Naive thymus-derived CD8-positive, alpha-beta T cell (primary cell): ENCODE results near the gene CHD3. TPM values are rescaled to one million over a fixed set of nuclear protein-coding genes. Genes with fewer than 3 reads are reported as not detected.
A peak's percentile ranks its signal among the peaks of the same experiment; 100 is the strongest.
"Not testable (repeated sequence)": the region's sequence is repeated elsewhere in the genome, so short reads cannot be mapped to it uniquely, and the experiment has no call there.

Source experiments
- ATAC-seq, 2 donors: fragments of 150-1000 bp; cut with Tn5 transposase in 1 of 2; sonication (Bioruptor Pico), chemical (Tn5 transposase) in 1 of 2; 1 replicate in 1 of 2; 2 replicates in 1 of 2; pipeline ENCODE4 v1.10.0; 2021; ENCODE audit warnings: mild to moderate bottlenecking in 2 of 2, moderate library complexity in 2 of 2
- POLR2A ChIA-PET: fragments of 350-600 bp; sonication (Branson Sonifier 250); formaldehyde crosslinking; loops from one replicate; lab custom pipeline; 2021; ENCODE audit warnings: antibody characterized with exemption; lab: Charles Lee
- DNase-seq, 10 donors: peaks; one replicate each; pipeline versions ENCODE4 v3.0.0 to v3.0.0-alpha.2; 2020 to 2022
- H3K27ac Mint-ChIP-seq, 10 donors: one replicate each; pipeline ENCODE4 v1.8.0; 2020 to 2022; ENCODE audit warnings: mild to moderate bottlenecking in 10 of 10, mixed read lengths in 10 of 10, moderate library complexity in 4 of 10, inconsistent platforms in 1 of 10
- H3K27me3 Mint-ChIP-seq, 5 donors: one replicate each; pipeline ENCODE4 v1.8.0; 2021 to 2022; ENCODE audit warnings: mixed read lengths in 5 of 5
- H3K36me3 Mint-ChIP-seq, 3 donors: one replicate each; pipeline ENCODE4 v1.8.0; 2020 to 2022; ENCODE audit warnings: mixed read lengths in 3 of 3, mild to moderate bottlenecking in 2 of 3, inconsistent platforms in 1 of 3
- H3K4me1 Mint-ChIP-seq, 4 donors: one replicate each; pipeline ENCODE4 v1.8.0; 2021 to 2022; ENCODE audit warnings: mixed read lengths in 4 of 4
- H3K4me3 Mint-ChIP-seq, 10 donors: one replicate each; pipeline ENCODE4 v1.8.0; 2020 to 2022; ENCODE audit warnings: mild to moderate bottlenecking in 10 of 10, mixed read lengths in 10 of 10, moderate library complexity in 6 of 10, inconsistent platforms in 1 of 10
- H3K9me3 Mint-ChIP-seq, 9 donors: one replicate each; pipeline ENCODE4 v1.8.0; 2020 to 2022; ENCODE audit warnings: mixed read lengths in 9 of 9, mild to moderate bottlenecking in 3 of 9, inconsistent platforms in 1 of 9, moderate library complexity in 1 of 9
- polyA plus RNA-seq, 3 donors: library from polyadenylated mRNA; unstranded; fragments of 300-500 nt; fragmentation: Illumina TruSeq; gene quantifications; one replicate each; pipeline ENCODE4 v1.2.3, GENCODE V29; 2021
- total RNA-seq, 8 experiments: library from RNA in 2 of 8; stranded (reverse) in 2 of 8; gene quantifications; one replicate each; pipeline ENCODE4 v1.2.3 and lab custom pipeline; 2021 to 2026

Gene CHD3
- total and polyA plus RNA-seq, 5 experiments from 2014 or later = 4.3 to 281 (median 29.2) TPM

GRCh38 chr17:7946441-7946840, 57.9 kb downstream of the CHD3 start:
- DNase-seq (no peak), ATAC-seq (no peak)
- peaks cover 0 to 77% (median 37%) of the 10 kb centered on the region in 3 donors for H3K36me3 Mint-ChIP-seq
- H3K4me1 Mint-ChIP-seq = peaks cover 0 to 6% (median 3%) of the 10 kb centered on the region in 4 donors
- POLR2A ChIA-PET = no interaction called here
- no peak overlapping the region for H3K4me3 Mint-ChIP-seq
- H3K27me3 Mint-ChIP-seq = no peaks in the 10 kb centered on the region
- H3K27ac Mint-ChIP-seq = peak overlapping the region in 1 of 10 donors; percentile 55
- H3K9me3 Mint-ChIP-seq = no peaks in the 10 kb centered on the region

- DNase-seq (no peak), ATAC-seq (no peak)
- POLR2A ChIA-PET = no interaction called here
- Mint-ChIP-seq H3K4me3 (no peak overlapping the region), H3K36me3 (peaks cover 0 to 69% (median 37%) of the 10 kb centered on the region in 3 donors), H3K27ac (peak overlapping the region in 2 of 10 donors; percentile 22 to 29), H3K9me3 (no peaks in the 10 kb centered on the region), H3K27me3 (no peaks in the 10 kb centered on the region), H3K4me1 (peaks cover 0 to 8% (median 4%) of the 10 kb centered on the region in 4 donors)
Observed at GRCh38 chr17:7947651-7948050, 59.1 kb downstream of the CHD3 start.

GRCh38 chr17:7950578-7950977, 62.0 kb downstream of the CHD3 start:
- H3K4me1 Mint-ChIP-seq = peaks cover 0 to 8% (median 2%) of the 10 kb centered on the region in 4 donors
- H3K9me3 Mint-ChIP-seq = no peaks in the 10 kb centered on the region
- ATAC-seq = no peak
- no peak overlapping the region for H3K27ac Mint-ChIP-seq
- DNase-seq = no peak
- H3K27me3 Mint-ChIP-seq = no peaks in the 10 kb centered on the region
- no peak overlapping the region for H3K4me3 Mint-ChIP-seq
- POLR2A ChIA-PET = interaction anchor here (0.6 to 0.7 kb wide), 2 partner anchors 33 to 149 kb away, joined by 4 to 6 read pairs; no protein-coding TSS in a partner anchor
- H3K36me3 Mint-ChIP-seq = peaks cover 0 to 43% (median 22%) of the 10 kb centered on the region in 3 donors

GRCh38 chr17:7951143-7951792, 62.7 kb downstream of the CHD3 start:
- no peaks in the 10 kb centered on the region for H3K9me3 Mint-ChIP-seq
- POLR2A ChIA-PET = interaction anchor here (0.7 kb wide), 1 partner anchor 149 kb away, joined by 6 read pairs; no protein-coding TSS in a partner anchor

GRCh38 chr17:7953266-7953665, 64.7 kb downstream of the CHD3 start:
- H3K36me3 Mint-ChIP-seq = peaks cover 0 to 17% (median 10%) of the 10 kb centered on the region in 3 donors
- H3K27ac Mint-ChIP-seq, DNase-seq, H3K4me1 Mint-ChIP-seq, H3K4me3 Mint-ChIP-seq, H3K9me3 Mint-ChIP-seq, H3K27me3 Mint-ChIP-seq, POLR2A ChIA-PET, ATAC-seq: not testable (repeated sequence)

More at GRCh38 chr17:7951143-7951792, 62.7 kb downstream of the CHD3 start:
- Mint-ChIP-seq H3K4me3 (peak overlapping the region in 2 of 10 donors; percentile 1 to 2), H3K4me1 (peaks cover 0 to 8% (median 2%) of the 10 kb centered on the region in 4 donors), H3K36me3 (peaks cover 0 to 36% (median 19%) of the 10 kb centered on the region in 3 donors), H3K27ac (peak overlapping the region in 9 of 10 donors; percentile 10 to 90 (median 56)), H3K27me3 (no peaks in the 10 kb centered on the region)
- DNase-seq (no peak), ATAC-seq (peak; percentile 40 to 44)

- ATAC-seq = no peak
- no peak overlapping the region for H3K4me3 Mint-ChIP-seq
- POLR2A ChIA-PET = no interaction called here
Observed at GRCh38 chr17:7955414-7956227, 67.0 kb downstream of the CHD3 start.

GRCh38 chr17:7956228-7956965, 67.8 kb downstream of the CHD3 start:
- H3K36me3 Mint-ChIP-seq = no peaks in the 10 kb centered on the region
- H3K4me3 Mint-ChIP-seq = no peak overlapping the region
- H3K4me1 Mint-ChIP-seq = peaks cover 0 to 3% (median under 1%) of the 10 kb centered on the region in 4 donors
- DNase-seq = no peak
- H3K27me3 Mint-ChIP-seq = peaks cover 0 to 10% (median under 1%) of the 10 kb centered on the region in 5 donors
- H3K27ac Mint-ChIP-seq = peak overlapping the region in 1 of 10 donors; percentile 41
- POLR2A ChIA-PET = no interaction called here
- no peaks in the 10 kb centered on the region for H3K9me3 Mint-ChIP-seq
- no peak for ATAC-seq

More at GRCh38 chr17:7955414-7956227, 67.0 kb downstream of the CHD3 start:
- DNase-seq = no peak
- no peaks in the 10 kb centered on the region for H3K9me3 Mint-ChIP-seq
- no peaks in the 10 kb centered on the region for H3K36me3 Mint-ChIP-seq
- H3K4me1 Mint-ChIP-seq = peaks cover 0 to 6% (median 2%) of the 10 kb centered on the region in 4 donors
- H3K27me3 Mint-ChIP-seq = peaks cover 0 to 9% (median 0%) of the 10 kb centered on the region in 5 donors
- H3K27ac Mint-ChIP-seq = no peak overlapping the region

- POLR2A ChIA-PET = no interaction called here
- Mint-ChIP-seq H3K9me3 (no peaks in the 10 kb centered on the region), H3K36me3 (no peaks in the 10 kb centered on the region), H3K4me3 (no peak overlapping the region), H3K27me3 (peaks cover 0 to 10% (median 5%) of the 10 kb centered on the region in 5 donors), H3K4me1 (no peaks in the 10 kb centered on the region), H3K27ac (peak overlapping the region in 1 of 10 donors; percentile 80)
- ATAC-seq = no peak
- no peak for DNase-seq
Observed at GRCh38 chr17:7959503-7960253, 71.1 kb downstream of the CHD3 start.

- H3K9me3 Mint-ChIP-seq = no peaks in the 10 kb centered on the region
- H3K36me3 Mint-ChIP-seq = no peaks in the 10 kb centered on the region
- H3K4me1 Mint-ChIP-seq = no peaks in the 10 kb centered on the region
- H3K4me3 Mint-ChIP-seq = no peak overlapping the region
- ATAC-seq (no peak), DNase-seq (no peak)
- POLR2A ChIA-PET = no interaction called here
- no peak overlapping the region for H3K27ac Mint-ChIP-seq
- peaks cover 0 to 10% (median 5%) of the 10 kb centered on the region in 5 donors for H3K27me3 Mint-ChIP-seq
Observed at GRCh38 chr17:7961421-7961820, 72.8 kb downstream of the CHD3 start.
